Heart left ventricle (tissue), 16 donors: ENCODE results near the gene SHISA5. TPM values are rescaled to one million over a fixed set of nuclear protein-coding genes. Genes with fewer than 3 reads are reported as not detected.

Source experiments
- ATAC-seq, 4 donors: fragments of 200-7000 bp; cut with Tn5 transposase; one replicate each; pipeline ENCODE4 v1.9.1; 2020 to 2022; ENCODE audit warnings: moderate library complexity in 4 of 4, mild to moderate bottlenecking in 3 of 4, moderate number of reproducible peaks in 1 of 4
- DNase-seq, 5 donors: peaks; one replicate each; pipeline ENCODE4 v3.0.0-alpha.2; 2020
- H3K27ac ChIP-seq, 12 donors: fragments of 200-600 bp; sonication (generic) in 4 of 12; one replicate each; pipeline versions ENCODE4 v1.5.0 to v1.8.0; 2016 to 2022; ENCODE audit warnings: mild to moderate bottlenecking in 2 of 12
- H3K27me3 ChIP-seq, 9 donors: fragments of 200-600 bp; sonication (generic) in 2 of 9; one replicate each; pipeline versions ENCODE4 v1.5.1 to v1.8.0; 2016 to 2022; ENCODE audit warnings: mild to moderate bottlenecking in 3 of 9
- H3K36me3 ChIP-seq, 9 donors: fragments of 200-600 bp; sonication (generic) in 2 of 9; one replicate each; pipeline versions ENCODE4 v1.5.0 to v1.8.0; 2018 to 2022; ENCODE audit warnings: mild to moderate bottlenecking in 2 of 9
- H3K4me1 ChIP-seq, 12 donors: fragments of 200-600 bp; sonication (generic) in 4 of 12; one replicate each; pipeline versions ENCODE4 v1.5.0 to v1.8.0; 2016 to 2022; ENCODE audit warnings: mild to moderate bottlenecking in 3 of 12
- H3K4me3 ChIP-seq, 12 donors: fragments of 200-600 bp; sonication (generic) in 4 of 12; one replicate each; pipeline versions ENCODE4 v1.5.0 to v1.8.0; 2017 to 2022; ENCODE audit warnings: mild to moderate bottlenecking in 9 of 12, moderate library complexity in 4 of 12
- H3K9me3 ChIP-seq, 12 donors: fragments of 200-600 bp; sonication (generic) in 4 of 12; one replicate each; pipeline versions ENCODE4 v1.5.0 to v1.8.0; 2016 to 2022; ENCODE audit warnings: mild to moderate bottlenecking in 1 of 12
- POLR2A ChIP-seq, 2 donors: fragments of 450-650 bp; IDR thresholded peaks; one replicate each; pipeline ENCODE4 v1.6.1; 2017; ENCODE audit warnings: antibody characterized with exemption in 2 of 2, mild to moderate bottlenecking in 2 of 2, moderate library complexity in 2 of 2
- WGBS, 4 donors: extraction: QIAGEN DNeasy Blood & Tissue Kit in 2 of 4; methylation state at CpG; one replicate each; pipeline versions ENCODE4 v1.1.5 to v1.1.7; 2013 to 2018; 5-methylcytosine and 5-hydroxymethylcytosine counted together
- intact Hi-C, 10 donors: fragments of 100-400 bp; cut with DNase I; formaldehyde crosslinking; loops; one replicate each; pipeline versions ENCODE4 v1.11.1 to v1.14.2; 2022
- polyA plus RNA-seq, 2 donors: library from polyadenylated mRNA; stranded (reverse); fragments of 200-250 nt; gene quantifications; one replicate each; pipeline ENCODE4 v1.2.3, GENCODE V29; 2013
- total RNA-seq, 9 donors: library from RNA; depleted of rRNA in 2 of 9; stranded (reverse); fragments of >200 nt in 2 of 9; fragmentation: NEBNext Ultra II Directional in 3 of 9; extraction: Animal tissue kit (Norgen Biotek cat#: 25700) in 3 of 9; gene quantifications; one replicate each; pipeline versions ENCODE4 v1.1.0 to v1.2.4, GENCODE V29; 2016 to 2023
- TF ChIP-seq, protein P1 (sequence below), 12 donors: fragments of 200-600 bp; sonication (generic) in 4 of 12; IDR thresholded peaks; one replicate each; pipeline versions ENCODE4 v1.5.0 to v1.8.0; 2018 to 2022; ENCODE audit warnings: antibody characterized with exemption in 12 of 12, mild to moderate bottlenecking in 5 of 12
- donor health status: ischemic (EF 13 %, LVEDD 7.1; RV severe dilation, severe dysfunction).
- donor health status: healthy with polysubstance abuse.
- donor health status: DM: no; HTN: yes; CAD: no.
- donor health status: DM: no; HTN: no; CAD: no.
- donor health status: ischemic (EF 25% LVEDD 6.9; RV normal size, moderate dysfunction).
- donor health status: ischemic (EF 25% LVEDD 5.7; RV mildly dilated, moderate dysfunction).
- donor health status: healthy.
- donor health status: DM: yes; HTN: yes; CAD: no.
- donor health status: ischemic (EF 35%, LVEDD 5.7; RV mildly dilated, moderate dysfunction).
- donor health status: nonischemic (EF 11% LVEDD 7.7; RV severe dilation, severe dysfunction).
- donor health status: DM: yes; HTN: yes; CAD: no.
- donor health status: PGD.
- donor health status: ischemic (EF 29% LVEDD 5.4; RV normal size, mild dysfunction).
- donor health status: nonischemic (EF 23%, LVEDD 6.1; RV moderate dilation, normal function).

SHISA5 gene
- total and polyA plus RNA-seq, 11 donors, result 25.8 to 124 (median 54.6) TPM

DNA sequence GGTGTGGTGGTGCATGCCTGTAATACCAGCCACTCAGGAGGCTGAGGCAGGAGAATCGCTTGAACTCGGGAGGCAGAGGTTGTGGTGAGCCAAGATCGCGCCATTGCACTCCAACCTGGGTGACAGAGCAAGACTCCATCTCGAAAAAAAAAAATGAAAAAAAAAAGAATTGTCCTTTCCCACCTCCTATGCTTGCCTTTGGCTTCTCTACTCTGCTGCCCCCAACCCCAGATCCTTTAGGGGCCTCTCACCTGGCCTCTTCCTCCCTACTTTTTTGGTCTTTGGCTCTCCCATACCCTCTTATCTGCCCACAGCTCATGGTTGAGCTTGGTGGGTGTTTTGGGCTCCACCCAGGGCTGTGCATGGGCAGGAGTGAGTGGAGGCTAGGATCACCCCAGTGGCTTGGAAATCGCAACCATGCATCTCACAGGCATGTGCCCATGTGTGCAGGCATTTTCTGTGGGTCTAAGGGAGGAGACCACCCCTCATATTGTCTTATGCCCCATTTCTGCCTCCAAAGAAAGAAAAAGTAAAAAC lies 2.1 kb upstream of the SHISA5 start:
- ATAC-seq, result no peak
- 95 to 97% (median 97%) methylated on average over 6 of the region's 6 CpGs for WGBS, 4 donors
- Histone ChIP-seq H3K4me1 (peaks cover 6 to 37% (median 27%) of the 10 kb centered on the region in 12 donors), H3K27ac (no peak overlapping the region), H3K9me3 (no peaks in the 10 kb centered on the region), H3K4me3 (no peak overlapping the region), H3K36me3 (no peaks in the 10 kb centered on the region), H3K27me3 (no peaks in the 10 kb centered on the region)
- no peak for DNase-seq
- intact Hi-C loops, result loop anchor here in 6 of 10 donors (2.0 to 5.0 kb wide), 6 partner anchors 33 to 51 kb away; partner anchors contain the start of gene PFKFB4 (in 1 of the 6)
- no peak for TF ChIP-seq POLR2A (IDR thresholded peaks at IDR 0.05)
- TF ChIP-seq, protein P1, sequence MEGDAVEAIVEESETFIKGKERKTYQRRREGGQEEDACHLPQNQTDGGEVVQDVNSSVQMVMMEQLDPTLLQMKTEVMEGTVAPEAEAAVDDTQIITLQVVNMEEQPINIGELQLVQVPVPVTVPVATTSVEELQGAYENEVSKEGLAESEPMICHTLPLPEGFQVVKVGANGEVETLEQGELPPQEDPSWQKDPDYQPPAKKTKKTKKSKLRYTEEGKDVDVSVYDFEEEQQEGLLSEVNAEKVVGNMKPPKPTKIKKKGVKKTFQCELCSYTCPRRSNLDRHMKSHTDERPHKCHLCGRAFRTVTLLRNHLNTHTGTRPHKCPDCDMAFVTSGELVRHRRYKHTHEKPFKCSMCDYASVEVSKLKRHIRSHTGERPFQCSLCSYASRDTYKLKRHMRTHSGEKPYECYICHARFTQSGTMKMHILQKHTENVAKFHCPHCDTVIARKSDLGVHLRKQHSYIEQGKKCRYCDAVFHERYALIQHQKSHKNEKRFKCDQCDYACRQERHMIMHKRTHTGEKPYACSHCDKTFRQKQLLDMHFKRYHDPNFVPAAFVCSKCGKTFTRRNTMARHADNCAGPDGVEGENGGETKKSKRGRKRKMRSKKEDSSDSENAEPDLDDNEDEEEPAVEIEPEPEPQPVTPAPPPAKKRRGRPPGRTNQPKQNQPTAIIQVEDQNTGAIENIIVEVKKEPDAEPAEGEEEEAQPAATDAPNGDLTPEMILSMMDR (IDR thresholded peaks at IDR 0.05), result no peak

DNA sequence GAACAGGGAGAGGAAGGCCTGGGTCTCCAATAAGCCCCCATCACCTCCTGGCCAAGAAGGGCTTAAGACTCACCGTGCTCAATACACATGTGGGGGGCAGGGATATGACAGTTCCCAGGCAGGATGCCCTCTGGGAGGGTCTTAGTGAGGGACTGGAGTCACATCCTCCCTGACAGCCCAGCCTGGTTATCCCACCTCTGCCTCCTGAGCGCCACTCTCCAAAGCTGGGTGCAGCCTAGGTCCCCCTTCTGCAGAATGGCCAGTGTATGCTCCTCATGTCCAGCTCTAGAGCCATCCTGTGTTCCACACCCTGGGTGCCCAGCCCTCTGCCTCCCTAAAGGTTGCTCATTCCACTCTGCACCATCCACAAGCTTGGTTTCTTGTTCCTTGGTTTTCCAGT lies 1.2 kb upstream of the SHISA5 start:
- Histone ChIP-seq H3K27me3 (no peaks in the 10 kb centered on the region), H3K36me3 (peaks cover 0 to 9% (median under 1%) of the 10 kb centered on the region in 9 donors), H3K27ac (peak overlapping the region in 11 of 12 donors; percentile 82 to 98 (median 96)), H3K4me1 (peaks cover 6 to 37% (median 27%) of the 10 kb centered on the region in 12 donors), H3K4me3 (peak overlapping the region in 2 of 12 donors; percentile 75 to 86), H3K9me3 (no peaks in the 10 kb centered on the region)
- TF ChIP-seq POLR2A (IDR thresholded peaks at IDR 0.05), result no peak
- TF ChIP-seq, protein P1 (IDR thresholded peaks at IDR 0.05), result no peak
- no peak for DNase-seq
- intact Hi-C loops, result loop anchor here in 6 of 10 donors (2.0 to 5.0 kb wide), 5 partner anchors 32 to 52 kb away; partner anchors contain the start of gene PFKFB4 (in 1 of the 6)
- no peak for ATAC-seq
- 70 to 83% (median 77%) methylated on average over 1 to 2 of the region's 2 CpGs for WGBS, 4 donors

DNA sequence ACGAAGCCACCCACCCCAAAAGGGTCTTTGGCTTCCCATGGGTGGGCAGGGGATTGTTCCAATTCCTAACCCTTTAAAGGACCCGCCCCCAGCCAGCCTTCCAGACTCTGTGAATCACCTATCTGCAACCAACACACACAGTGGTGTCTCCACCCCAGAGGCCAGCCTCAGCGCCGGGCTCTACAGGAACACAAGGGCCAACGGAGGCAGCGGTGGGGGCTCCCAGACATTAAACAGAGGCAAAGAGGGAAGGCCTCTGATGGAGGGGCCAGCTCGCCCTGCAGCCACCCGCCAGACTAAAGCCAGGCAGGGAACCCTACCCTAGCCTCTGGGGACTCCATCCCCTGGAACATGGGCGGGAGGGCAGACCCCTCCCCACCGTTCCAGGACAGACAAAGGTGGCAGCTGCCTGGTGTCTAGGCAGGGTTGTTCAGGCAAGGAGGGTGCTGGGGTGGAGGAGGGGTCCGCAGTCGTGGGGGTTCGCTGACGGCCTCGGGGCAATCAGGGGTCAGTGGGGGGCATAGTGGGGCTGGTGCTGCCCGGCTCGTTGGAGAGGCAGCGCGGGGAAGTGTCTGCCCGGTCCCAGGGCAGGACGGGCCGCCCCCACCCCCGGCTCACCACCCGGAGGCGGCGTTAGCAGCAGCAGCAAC lies 448 bp downstream of the SHISA5 start:
- H3K27me3 ChIP-seq, result no peaks in the 10 kb centered on the region
- H3K27ac ChIP-seq, result peak overlapping the region; percentile 82 to 98 (median 96)
- H3K9me3 ChIP-seq, result no peaks in the 10 kb centered on the region
- peak overlapping the region; percentile 47 to 86 (median 74) for H3K4me3 ChIP-seq
- intact Hi-C loops, result loop anchor here in 8 of 10 donors (1.0 to 5.0 kb wide), 5 partner anchors 31 to 44 kb away; a partner anchor contains a TSS
- ATAC-seq (peak; percentile 12 to 64 (median 42)), DNase-seq (peak; percentile 33 to 72 (median 59))
- WGBS, 4 donors, result 11 to 43% (median 22%) methylated on average over 5 to 26 of the region's 26 CpGs
- no peak for TF ChIP-seq POLR2A (IDR thresholded peaks at IDR 0.05)
- TF ChIP-seq, protein P1 (IDR thresholded peaks at IDR 0.05), result no peak
- H3K36me3 ChIP-seq, result peaks cover 0 to 24% (median 8%) of the 10 kb centered on the region in 9 donors
- peaks cover 6 to 37% (median 27%) of the 10 kb centered on the region in 12 donors for H3K4me1 ChIP-seq

DNA sequence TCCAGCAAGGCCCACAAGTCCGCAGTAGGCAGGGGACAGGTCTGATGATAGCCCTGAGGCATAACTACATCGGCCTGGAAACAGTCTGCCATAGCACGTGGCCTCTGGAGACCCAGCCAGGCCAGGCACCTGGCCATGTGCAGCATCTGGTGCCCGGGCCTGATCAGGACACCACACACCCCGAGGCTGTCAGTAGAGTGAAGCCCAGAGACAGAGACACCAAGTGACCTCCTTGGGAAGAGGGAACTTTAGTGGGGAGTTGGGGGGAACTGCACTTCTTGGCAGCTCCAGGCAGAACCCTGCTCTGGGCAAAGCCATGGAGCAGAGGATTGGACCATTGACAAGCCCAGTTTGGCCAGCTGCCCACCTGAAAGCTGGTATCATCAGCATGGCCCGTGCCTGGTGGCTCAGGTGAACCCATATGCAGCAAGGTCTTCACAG lies 1.2 kb downstream of the SHISA5 start:
- 24 to 43% (median 33%) methylated on average over 4 to 6 of the region's 6 CpGs for WGBS, 4 donors
- DNase-seq (peak in 3 of 5 donors; percentile 35 to 68 (median 40)), ATAC-seq (peak; percentile 14 to 62 (median 44))
- peak overlapping the region in 11 of 12 donors; percentile 82 to 98 (median 96) for H3K27ac ChIP-seq
- H3K4me3 ChIP-seq, result peak overlapping the region in 10 of 12 donors; percentile 47 to 86 (median 76)
- H3K36me3 ChIP-seq, result peaks cover 0 to 32% (median 10%) of the 10 kb centered on the region in 9 donors
- H3K9me3 ChIP-seq, result peaks cover 0 to 3% (median 0%) of the 10 kb centered on the region in 12 donors
- peaks cover 6 to 37% (median 27%) of the 10 kb centered on the region in 12 donors for H3K4me1 ChIP-seq
- TF ChIP-seq POLR2A (IDR thresholded peaks at IDR 0.05), result no peak
- TF ChIP-seq, protein P1 (IDR thresholded peaks at IDR 0.05), result no peak
- no peaks in the 10 kb centered on the region for H3K27me3 ChIP-seq
- intact Hi-C loops, result loop anchor here in 6 of 10 donors (2.0 to 5.0 kb wide), 3 partner anchors 30 to 45 kb away; a partner anchor contains a TSS
